DLD1 (cell line): ENCODE measurements around the gene VARS1.
"Not testable (repeated sequence)": the region's sequence is repeated elsewhere in the genome, so short reads cannot be mapped to it uniquely, and the experiment has no call there.

Experiments used
- in situ Hi-C: cut with HindIII; loops from 2 replicates; pipeline ENCODE4 v1.10.0; 2017; ENCODE audit warnings: low sequenced_read_pairs

The VARS1 gene

DNA sequence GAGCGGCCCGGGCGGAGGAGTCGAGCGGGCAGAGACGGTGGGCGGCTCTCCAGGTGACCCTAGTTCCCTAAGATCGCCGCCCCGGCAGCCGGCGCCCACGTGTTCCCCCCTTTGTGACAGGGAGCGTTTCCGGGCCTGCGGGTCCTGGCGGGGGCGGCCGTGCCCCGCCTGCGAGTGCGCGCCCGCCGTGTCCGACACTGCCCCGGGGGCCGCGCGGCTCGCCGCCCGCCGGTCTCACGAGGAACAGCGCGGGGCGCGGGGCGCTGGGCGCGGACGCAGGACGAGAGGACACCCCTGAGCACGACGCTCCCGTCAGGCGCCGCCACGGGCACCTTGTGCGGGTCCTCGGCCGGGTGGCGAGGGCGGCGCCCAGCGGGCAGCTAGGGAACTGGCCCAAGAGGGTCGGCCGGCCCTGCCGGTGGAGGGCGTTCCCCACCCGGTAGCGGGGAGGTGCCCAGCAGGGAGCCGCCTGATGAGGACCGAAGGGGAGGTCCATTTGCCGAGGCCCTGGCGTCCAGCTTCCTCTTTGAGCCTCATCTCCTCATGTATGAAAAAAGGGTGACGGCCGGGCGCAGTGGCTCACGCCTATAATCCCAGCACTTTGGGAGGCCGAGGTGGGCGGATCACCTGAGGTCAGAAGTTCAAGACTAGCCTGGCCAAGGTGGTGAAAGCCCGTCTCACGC lies at the start of gene VARS1:
TSS of gene VARS1 (minus strand) at position 137 of the 683 bp plus-strand sequence. CDS start 535 bp downstream, outside the sequence.
- in situ Hi-C loops = no loop called here

GRCh38 chr6:31844507-31844906 lies 49.0 kb upstream of the VARS1 start:
- in situ Hi-C loops = no loop called here

GRCh38 chr6:31842053-31842452 lies 46.5 kb upstream of the VARS1 start:
- in situ Hi-C loops = no loop called here

DNA sequence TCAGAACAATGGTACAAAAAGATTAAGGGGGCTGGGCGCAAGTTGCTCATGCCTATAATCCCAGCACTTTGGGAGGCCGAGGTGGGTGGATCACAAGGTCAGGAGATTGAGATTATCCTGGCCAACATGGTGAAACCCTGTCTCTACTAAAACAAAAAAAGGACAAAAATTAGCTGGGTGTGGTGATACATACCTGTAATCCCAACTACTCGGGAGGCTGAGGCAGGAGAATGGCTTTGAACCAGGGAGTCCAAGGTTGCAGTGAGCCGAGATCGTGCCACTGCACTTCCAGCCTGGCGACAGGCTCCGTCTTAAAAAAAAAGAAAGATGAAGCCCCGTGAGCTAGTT lies 44.2 kb upstream of the VARS1 start:
- in situ Hi-C loops = not testable (repeated sequence)

GRCh38 chr6:31838968-31839367 lies 43.4 kb upstream of the VARS1 start:
- in situ Hi-C loops = no loop called here

DNA sequence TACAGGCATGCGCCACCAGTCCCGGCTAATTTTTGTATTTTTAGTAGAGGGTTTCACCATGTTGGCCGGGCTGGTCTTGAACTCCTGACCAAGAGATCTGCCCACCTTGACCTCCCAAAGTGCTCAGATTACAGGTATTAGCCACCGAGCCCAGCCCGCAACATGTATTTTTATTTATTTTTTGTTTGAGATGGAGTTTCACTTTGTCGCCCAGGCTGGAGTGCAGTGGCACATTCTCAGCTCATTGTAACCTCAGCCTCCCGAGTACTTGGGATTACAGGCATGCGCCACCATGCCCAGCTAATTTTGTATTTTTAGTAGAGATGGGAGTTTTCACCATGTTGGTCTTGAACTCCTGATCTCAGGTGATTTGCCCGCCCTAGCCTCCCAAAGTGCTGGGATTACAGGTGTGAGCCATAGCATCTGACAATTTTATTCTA lies 42.6 kb upstream of the VARS1 start:
- in situ Hi-C loops = not testable (repeated sequence)

DNA sequence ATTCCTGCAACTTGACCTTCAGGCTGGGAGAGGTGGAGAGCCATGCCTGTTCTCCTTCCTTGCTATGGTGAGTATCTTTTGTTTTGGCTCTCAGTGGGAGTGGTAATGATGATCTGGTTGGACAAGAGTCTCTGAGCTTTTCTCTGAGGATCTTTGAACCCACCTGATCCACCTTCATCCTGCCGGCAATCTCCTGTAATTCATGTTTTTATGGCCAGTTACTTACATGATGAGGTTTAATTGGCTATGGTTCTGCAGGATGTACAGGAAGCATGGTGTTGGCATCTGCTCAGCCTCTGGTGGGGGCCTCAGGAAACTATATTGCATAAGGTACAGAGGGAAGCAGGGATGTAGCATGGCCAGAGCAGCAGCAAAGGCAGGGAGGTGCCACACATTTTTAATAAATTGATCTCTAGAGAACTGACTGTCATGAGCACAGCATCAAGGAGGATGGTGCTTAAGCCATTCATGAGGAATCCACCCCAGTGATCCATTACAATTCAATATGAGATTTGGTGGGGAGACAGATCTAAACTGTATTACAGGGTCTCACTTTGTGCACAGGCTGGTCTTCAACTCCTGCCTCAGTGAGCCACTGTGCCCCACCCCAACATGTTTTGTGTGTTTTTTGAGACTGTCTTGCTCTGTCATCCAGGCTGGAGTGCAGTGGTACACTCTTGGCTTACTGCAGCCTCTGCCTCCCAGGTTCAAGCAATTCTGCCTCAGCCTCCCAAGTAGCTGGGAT lies 42.0 kb upstream of the VARS1 start:
- in situ Hi-C loops = no loop called here

DNA sequence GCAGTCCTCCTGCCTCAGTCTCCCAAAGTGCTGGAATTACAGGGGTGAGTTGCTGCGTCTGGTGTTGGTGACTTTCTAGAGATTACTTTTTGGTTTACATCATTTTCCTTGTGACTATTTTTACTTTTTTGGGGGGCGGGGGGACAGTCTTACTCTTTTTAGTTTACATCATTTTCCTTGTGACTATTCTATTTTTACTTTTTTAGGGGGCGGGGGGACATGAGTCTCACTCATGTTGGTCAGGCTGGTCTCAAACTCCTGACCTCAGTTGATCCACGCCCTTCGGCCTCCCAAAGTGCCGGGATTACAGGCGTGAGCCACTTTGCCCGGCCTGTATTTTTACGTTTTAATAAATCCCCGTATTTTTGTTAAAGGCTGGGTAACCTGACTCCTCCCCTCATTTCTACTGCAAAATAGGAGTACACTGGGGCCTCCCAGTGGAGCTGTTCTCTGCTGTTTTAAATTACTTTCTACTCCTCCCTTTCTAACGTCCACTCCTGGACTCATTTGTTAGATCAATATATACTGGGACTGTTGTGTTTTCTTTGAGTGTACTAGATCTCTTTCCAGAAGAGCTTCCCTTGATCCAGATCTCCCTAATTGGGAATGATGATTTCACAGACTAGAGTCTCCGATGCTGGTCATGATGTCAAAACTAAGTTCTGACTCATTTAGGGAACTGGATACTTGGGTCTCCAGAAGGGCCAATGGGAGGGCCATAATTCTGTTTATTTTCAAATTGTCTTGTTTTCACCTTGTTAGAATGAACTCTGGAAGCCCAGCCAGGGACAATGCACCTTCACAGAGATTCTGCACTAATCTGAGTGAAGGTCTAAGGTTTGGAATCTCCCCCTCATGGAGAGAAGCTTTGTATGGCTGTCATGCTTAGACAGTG lies 41.2 kb upstream of the VARS1 start:
- in situ Hi-C loops = no loop called here

DNA sequence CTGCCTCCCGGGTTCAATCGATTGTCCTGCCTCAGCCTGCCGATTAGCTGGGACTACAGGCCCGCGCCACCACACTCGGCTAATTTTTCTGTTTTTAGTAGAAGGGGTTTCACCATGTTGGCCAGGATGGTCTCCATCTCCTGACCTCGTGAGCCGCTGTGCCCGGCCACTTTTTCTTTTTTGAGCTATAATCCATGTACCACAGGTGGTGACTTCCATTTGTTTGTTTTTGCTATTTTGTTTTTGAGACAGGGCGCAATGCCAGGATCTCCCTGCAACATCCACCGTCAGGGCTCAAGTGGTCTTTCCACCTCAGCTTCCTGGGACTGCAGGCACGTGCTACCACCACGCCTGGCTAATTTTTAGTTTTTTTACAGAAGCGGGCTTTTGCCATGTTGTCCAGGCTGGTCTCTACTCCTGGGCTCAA lies 40.5 kb upstream of the VARS1 start:
- in situ Hi-C loops = no loop called here

DNA sequence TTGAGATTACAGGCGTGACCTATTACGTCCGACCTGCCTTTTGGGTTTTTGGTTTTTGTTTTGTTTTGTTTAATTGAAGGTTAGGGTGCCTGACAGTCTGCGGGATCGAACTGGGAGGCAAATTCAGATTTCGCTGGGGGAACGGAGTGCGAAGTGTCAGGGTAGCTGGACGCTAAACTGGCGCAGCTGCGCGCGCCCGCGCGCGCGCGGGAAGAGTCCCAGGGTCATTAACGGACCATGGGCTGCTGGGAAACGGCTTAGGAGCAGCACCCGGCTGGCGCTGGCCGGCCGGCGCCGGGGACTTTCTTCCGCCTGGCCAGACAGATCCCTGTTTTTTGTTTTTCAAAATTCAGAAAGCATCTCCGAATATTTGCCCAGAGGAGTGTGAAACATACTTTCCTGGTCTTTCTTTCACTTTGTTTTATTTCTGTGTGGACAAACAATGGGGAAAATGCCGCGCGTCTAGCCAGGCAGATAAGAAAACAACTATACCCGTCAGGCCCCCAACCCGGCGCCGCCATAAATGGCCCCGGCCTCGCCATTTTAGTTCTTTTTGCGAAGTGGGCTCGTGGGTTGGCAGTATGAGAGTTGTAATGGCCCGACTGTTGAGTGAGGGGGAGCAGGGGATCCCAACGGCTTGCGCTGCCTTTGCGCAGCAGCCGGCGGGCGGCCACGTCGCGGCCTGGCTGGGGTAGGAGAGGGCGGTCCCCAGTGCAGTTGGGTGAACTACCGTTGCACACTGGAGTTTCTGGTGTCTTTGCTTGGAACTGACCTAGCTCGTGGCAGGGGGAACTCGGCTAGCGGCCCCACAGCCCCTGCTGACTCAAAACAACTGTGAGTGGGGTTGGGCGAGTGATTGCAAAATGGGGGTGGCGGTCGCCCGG lies 39.1 kb upstream of the VARS1 start:
- in situ Hi-C loops = no loop called here

- in situ Hi-C loops = no loop called here
These were observed 36.0 kb upstream of the VARS1 start for GRCh38 chr6:31831350-31832215.

- in situ Hi-C loops = no loop called here
These were observed 35.4 kb upstream of the VARS1 start for GRCh38 chr6:31830886-31831335.

DNA sequence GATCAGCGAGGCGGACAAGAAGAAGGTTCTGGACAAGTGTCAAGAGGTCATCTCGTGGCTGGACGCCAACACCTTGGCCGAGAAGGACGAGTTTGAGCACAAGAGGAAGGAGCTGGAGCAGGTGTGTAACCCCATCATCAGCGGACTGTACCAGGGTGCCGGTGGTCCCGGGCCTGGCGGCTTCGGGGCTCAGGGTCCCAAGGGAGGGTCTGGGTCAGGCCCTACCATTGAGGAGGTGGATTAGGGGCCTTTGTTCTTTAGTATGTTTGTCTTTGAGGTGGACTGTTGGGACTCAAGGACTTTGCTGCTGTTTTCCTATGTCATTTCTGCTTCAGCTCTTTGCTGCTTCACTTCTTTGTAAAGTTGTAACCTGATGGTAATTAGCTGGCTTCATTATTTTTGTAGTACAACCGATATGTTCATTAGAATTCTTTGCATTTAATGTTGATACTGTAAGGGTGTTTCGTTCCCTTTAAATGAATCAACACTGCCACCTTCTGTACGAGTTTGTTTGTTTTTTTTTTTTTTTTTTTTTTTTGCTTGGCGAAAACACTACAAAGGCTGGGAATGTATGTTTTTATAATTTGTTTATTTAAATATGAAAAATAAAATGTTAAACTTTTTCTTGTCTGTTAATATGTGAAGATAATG lies 34.2 kb upstream of the VARS1 start:
- in situ Hi-C loops = no loop called here

DNA sequence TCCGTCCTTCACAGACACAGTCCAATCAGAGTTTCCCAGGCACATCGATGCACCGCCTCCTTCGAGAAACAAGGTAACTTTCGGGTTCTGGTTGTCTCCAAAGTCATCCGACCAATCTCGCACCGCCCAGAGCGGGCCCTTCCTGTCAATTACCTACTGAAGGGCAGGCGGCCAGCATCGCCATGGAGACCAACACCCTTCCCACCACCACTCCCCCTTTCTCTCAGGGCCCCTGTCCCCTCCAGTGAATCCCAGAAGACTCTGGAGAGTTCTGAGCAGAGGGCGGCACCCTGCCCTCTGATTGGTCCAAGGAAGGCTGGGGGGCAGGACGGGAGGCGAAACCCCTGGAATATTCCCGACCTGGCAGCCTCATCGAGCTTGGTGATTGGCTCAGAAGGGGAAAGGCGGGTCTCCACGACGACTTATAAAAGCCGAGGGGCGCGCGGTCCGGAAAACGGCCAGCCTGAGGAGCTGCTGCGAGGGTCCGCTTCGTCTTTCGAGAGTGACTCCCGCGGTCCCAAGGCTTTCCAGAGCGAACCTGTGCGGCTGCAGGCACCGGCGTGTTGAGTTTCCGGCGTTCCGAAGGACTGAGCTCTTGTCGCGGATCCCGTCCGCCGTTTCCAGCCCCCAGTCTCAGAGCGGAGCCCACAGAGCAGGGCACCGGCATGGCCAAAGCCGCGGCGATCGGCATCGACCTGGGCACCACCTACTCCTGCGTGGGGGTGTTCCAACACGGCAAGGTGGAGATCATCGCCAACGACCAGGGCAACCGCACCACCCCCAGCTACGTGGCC lies 31.9 kb upstream of the VARS1 start, which contains the start of gene HSPA1B:
TSS of gene HSPA1B (plus strand) at position 453 of the 794 bp plus-strand sequence. CDS start at position 666, 213 bp downstream.
- in situ Hi-C loops = no loop called here

GRCh38 chr6:31826793-31827285 lies 31.3 kb upstream of the VARS1 start:
- in situ Hi-C loops = no loop called here

DNA sequence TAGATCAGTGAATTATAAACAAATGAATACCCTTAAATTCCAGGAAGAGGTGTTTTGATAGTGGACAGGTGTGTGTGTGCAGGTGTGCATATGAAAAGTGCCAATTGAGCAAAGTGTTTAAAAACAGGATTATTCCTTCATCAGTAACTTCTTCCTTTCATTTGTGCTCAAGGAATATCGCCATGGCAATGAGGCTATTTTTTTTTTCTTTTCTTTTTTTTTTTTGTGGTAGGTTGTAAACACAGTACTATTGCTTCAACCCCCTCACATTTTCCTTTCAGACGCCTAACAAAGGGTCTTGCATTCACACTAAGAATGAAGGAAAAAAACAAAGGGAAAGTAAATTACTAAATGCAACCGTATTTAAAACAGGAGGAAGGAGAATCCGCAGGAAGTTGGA lies 30.0 kb upstream of the VARS1 start:
- in situ Hi-C loops = no loop called here

DNA sequence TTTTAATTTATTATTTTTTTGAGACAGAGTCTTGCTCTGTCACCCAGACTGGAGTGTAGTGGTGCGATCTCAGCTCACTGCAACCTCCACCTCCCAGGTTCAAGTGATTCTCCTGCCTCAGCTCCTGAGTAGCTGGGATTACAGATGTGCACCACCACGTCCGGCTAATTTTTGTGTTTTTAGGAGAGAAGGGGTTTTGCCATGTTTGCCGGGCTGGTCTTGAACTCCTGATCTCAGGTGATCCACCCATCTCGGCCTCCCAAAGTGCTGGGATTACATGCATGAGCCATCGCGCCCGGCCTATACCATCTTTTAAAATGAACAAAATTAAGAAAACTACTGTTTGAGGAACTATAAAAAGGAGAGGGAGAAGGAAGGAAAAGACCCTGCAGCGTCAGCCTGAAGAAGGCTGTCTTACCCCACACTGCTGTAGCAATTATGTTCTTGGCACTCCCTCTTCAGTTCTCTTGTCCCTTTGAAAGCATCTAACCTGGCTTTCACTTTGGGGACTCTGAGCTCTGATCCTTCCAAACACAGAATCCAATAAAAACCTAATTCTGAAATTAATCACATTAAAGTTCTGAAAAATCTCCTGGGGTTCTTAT lies 28.1 kb upstream of the VARS1 start:
- in situ Hi-C loops = not testable (repeated sequence)
